NCI-H2196 (cell line): Measurements from ENCODE around the gene PEX11B.

Experiments used
- DNase-seq: peaks from one replicate; lab custom pipeline; 2025; ENCODE audit not compliant: unreplicated experiment; lab: John Stamatoyannopoulos, UW

Gene PEX11B, protein sequence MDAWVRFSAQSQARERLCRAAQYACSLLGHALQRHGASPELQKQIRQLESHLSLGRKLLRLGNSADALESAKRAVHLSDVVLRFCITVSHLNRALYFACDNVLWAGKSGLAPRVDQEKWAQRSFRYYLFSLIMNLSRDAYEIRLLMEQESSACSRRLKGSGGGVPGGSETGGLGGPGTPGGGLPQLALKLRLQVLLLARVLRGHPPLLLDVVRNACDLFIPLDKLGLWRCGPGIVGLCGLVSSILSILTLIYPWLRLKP

DNA sequence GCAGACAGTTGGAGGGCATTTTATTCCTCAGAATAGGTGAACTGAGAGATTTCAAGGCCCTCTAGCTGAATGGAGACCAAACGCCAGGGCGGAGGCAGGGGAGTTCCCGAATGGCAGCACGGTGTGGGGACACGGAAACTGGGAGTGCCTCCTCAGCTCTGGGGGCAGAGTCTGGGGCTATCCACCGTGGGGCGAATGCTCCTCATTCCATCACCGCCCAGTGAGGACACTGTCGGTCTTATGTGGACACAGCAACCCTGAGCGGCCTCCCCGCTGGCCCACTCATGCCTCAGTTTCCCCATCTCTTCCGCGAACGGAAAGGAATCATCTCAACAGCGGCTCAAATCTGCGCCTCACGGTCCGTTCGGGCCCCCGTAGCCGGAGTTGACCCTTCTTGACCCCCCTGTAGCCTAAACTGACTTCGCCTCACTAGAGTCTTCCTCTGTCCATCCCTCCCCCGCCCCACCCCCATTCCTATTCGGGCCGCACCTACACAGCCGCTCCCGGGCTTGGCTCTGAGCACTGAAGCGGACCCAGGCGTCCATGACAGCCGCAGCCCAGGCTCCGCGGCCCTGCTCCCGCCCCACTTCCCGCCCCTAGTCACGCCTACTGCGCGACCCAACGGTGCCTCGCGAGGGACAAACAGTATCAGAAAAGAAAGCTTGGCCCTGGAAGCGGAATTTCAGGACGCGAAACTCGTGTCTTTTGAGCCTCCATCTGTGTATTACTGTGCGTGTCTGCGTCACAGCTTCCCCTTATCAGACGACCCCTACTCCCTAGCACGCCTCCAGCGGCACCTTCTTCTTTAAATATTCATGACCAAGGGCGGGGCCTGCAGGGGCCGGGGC is at the start of gene PEX11B:
Gene PEX11B, minus strand, starts transcription at position 574 of the 848 bp plus-strand sequence. Its CDS starts 29 bp downstream, at position 545.
- peak; percentile 91 for DNase-seq

GRCh38 chr1:145967288-145967687 is 48.8 kb upstream of the PEX11B start:
- no peak for DNase-seq

GRCh38 chr1:145965119-145965744 is 46.7 kb upstream of the PEX11B start:
- no peak for DNase-seq

- peak; percentile 95 for DNase-seq
Observed at GRCh38 chr1:145964328-145965118, 46.0 kb upstream of the PEX11B start, which contains the start of the genes ANKRD34A and POLR3GL. TSS of gene ANKRD34A (minus strand) at chr1:145964575. CDS start at chr1:145961759, 2,816 bp downstream. TSS of gene POLR3GL (plus strand) at chr1:145964690. CDS start at chr1:145974866, 10,176 bp downstream.

- DNase-seq = peak; percentile 28
Observed at GRCh38 chr1:145963265-145964019, 44.9 kb upstream of the PEX11B start.

- peak; percentile 14 for DNase-seq
Observed at GRCh38 chr1:145962157-145963102, 43.9 kb upstream of the PEX11B start.

GRCh38 chr1:145961425-145962156 is 43.1 kb upstream of the PEX11B start:
- peak; percentile 21 for DNase-seq

DNA sequence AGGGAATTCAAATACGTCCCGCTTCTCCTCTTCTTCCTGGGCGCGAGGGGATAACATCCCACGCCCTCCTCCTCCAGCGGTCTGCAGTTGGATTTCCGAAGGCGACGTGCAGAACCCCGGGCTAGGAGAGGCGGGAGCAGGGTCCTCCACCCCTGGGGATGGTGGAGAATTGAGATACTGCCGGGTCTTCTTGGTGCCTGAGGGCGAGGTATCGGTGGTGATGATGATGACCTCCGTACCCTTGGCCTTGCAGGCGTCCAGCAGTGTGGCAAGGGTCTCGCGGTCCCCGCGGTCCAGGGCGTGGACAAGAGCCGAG is 42.5 kb upstream of the PEX11B start:
- no peak for DNase-seq

- DNase-seq = peak; percentile 55
Observed at GRCh38 chr1:145960468-145961108, 42.1 kb upstream of the PEX11B start.

GRCh38 chr1:145959957-145960467 is 41.5 kb upstream of the PEX11B start:
- no peak for DNase-seq

DNA sequence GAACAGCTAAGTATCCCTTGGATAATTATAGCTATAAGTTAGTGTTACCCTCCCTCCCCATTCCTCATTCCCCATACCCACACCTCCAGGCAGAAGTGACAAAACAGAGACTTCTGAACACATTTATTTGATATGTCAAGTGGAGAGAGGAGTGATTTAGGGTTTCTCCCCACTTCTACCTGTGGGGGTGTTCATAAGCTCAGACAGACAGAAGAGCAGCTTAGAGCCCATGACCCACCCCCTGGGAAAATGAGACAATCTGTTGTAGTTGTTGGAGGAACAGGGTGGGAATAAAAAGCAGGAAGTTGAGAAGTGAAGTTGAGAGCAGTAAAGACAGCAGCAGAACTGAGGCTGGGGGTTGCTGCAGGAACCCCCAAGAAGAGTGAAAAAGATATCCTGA is 40.8 kb upstream of the PEX11B start:
- DNase-seq = no peak

- no peak for DNase-seq
Observed at GRCh38 chr1:145958734-145959133, 40.2 kb upstream of the PEX11B start.

- peak; percentile 95 for DNase-seq
Observed at GRCh38 chr1:145957443-145958319, 39.2 kb upstream of the PEX11B start, which contains the start of gene LIX1L. TSS of gene LIX1L (minus strand) at chr1:145958017. CDS start at chr1:145957927, 90 bp downstream.

GRCh38 chr1:145956781-145957442 is 38.4 kb upstream of the PEX11B start:
- DNase-seq = no peak

- no peak for DNase-seq
Observed at GRCh38 chr1:145956361-145956760, 37.8 kb upstream of the PEX11B start.

DNA sequence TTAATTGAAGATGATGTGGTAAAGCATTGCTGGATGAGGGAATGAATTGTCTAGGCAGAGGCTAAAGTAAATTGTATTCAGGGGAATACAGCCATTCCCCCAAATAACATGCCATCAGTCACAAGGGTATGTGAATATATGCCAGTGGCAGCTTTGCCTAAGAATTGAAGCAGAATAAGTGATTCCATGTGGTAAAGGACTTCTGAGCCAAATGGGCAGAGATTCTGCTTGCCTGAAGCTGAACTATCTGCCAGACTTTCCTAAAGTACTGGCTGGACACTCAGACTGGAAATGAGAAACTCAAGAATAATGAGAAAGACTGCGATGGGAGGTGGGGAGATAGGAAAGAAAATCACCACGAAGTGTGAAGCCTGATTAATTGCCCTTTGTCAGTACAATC is 36.9 kb upstream of the PEX11B start:
- DNase-seq = no peak
